Measurements from ENCODE around the gene TMEM127.

The TMEM127 gene

DNA sequence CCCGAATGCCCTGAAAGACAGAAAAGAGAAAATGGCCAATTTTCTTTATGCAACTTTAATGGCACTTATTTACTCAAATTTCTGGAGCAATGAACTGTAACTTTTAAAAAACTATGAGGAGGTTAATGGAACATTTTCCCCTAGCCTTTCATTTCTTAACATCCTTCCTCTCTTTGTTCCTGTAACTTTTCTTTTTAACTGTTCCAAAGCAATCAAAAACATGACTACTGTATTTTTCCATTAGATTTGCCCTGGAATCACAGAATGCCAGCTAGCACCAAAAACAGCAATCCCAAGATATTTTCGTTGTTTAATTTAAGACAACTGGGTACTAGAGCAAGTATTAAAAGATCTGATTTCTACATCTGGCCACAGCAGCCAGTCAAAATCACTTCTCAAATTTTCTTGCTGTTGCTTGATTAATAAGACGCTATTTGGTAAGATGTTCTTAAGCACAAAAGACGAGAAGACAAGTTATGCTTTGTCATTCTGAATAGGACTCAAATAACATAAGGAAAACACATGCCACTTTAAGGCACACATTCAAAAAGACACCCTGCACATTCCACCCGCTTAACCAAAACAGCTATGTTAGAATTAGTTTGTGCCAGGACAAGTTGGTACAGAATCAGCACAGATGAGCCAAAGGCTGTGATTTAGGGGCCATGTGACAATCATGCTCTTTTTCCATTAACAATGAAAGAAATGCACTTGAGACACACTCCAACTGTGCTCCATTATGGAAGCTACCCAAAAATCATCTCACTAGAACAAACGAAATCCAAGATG is 60.8 kb downstream of the TMEM127 start:
- no peak for DNase-seq

DNA sequence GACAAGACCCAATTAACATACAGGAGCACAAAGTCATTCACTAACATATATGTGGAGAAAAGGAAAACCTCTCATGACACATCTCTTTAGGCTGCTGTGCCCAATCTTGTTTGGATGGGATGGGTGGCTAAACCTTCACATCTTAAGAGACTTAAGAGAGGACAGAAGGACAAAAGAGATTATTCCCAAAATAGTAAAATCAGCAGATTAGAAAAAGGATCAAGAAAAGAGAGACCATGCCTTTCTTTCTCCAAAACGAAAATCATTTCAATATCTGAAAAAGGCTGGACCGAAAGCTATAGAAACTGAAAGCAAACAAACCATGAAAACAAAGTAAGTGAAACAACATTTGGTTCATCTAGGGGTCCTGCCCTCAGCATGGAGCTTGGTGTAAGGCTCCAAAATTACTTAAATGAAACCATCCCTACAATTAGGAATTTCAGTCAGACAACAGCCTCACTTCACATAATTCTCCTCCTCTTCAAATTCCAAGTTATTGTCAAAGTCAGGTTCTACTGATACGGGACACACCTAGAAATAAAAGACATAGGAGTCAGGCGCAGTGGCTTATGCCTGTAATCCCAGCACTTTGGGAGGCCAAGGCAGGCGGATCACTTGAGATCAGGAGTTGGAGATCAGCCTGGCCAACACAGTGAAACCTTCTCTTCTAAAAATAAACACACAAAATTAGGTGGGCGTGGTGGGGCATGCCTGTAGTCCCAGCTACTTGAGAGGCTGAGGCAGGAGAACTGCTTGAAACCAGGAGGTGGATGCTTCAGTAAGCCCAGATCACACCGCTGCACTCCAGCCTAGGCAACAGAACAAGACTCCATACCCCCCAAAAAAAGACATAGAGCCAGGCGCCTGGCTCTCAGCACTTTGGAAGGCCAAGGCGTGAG is 62.4 kb downstream of the TMEM127 start:
- DNase-seq: peak in 1 of 5 donors; percentile 27

DNA sequence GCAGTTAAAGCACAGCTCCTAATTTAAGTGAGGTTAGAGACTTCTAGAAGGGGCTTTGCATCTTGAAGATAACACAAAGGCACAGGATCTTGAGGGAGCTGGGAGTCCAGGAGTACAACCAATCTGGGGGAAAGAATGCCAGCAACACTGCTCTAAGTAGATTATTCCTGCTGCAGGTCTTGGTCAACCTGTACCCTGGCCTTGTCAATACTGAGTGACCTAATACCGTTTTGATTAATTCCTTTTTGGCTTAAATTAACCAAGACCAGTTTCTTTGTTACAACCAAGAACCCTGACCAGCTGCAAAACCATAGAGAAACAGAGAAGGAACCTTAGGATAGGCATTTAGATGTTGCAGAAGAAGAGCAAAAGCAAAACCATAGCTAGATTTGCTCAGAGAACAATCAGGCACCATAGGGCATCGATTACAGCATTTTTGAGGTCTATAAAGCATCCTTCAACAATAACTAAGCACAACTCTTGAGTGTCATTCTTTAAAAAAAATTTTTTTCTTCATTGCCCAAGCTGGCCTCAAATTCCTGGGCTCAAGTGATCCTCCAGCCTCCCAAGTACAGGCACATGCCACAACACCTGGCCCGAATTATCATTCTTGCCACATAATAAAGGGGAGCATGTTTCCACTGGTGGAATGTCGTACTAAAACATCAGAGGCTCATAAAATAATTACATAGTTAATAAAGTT is 63.5 kb downstream of the TMEM127 start:
- DNase-seq: no peak

DNA sequence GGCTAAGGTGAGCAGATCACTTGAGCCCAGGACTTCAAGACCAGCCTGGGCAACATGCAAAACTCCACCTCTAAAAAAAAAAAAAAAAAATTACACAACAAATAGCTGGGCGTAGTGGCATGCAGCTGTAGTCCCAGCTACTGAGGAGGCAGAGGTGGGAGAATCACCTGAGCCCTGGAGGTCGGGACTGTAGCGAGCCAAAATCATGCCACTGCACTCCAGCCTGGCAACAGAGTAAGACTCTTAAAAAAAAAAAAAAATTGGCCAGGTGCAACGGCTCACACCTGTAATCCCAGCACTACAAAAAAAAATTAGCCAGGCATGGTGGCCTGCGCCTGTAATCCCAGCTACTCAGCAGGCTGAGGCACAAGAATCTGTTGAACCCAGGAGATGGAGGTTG is 64.5 kb downstream of the TMEM127 start:
- no peak for DNase-seq

DNA sequence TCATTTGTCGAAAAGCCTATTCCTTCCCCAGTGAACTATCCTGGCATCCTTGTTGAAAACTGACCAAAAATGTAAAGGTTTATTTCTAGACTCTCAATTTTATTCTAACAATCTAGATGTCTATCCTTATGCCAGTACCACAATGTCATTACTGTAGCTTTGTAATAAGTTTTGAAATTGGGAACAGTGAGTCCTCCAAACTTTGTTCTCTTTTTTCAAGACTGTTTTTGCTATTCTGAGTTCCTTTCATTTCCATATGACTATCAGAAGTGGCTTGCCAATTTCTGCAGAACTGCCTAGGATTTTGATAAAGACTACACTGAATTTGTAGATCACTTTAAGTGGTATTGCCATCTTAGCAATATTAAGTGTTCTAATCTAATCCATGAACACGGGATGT is 66.9 kb downstream of the TMEM127 start:
- DNase-seq: no peak
